GM21423 (cell line): ENCODE data around the gene FTSJ1.
"Not testable (repeated sequence)": the region's sequence is repeated elsewhere in the genome, so short reads cannot be mapped to it uniquely, and the experiment has no call there.

Experiments used
- ATAC-seq: cut with Tn5 transposase; IDR thresholded peaks from one replicate; pipeline ENCODE4 v1.9.1; 2021; ENCODE audit warnings: mild to moderate bottlenecking, moderate library complexity; ENCODE audit not compliant: unreplicated experiment

Gene FTSJ1

DNA sequence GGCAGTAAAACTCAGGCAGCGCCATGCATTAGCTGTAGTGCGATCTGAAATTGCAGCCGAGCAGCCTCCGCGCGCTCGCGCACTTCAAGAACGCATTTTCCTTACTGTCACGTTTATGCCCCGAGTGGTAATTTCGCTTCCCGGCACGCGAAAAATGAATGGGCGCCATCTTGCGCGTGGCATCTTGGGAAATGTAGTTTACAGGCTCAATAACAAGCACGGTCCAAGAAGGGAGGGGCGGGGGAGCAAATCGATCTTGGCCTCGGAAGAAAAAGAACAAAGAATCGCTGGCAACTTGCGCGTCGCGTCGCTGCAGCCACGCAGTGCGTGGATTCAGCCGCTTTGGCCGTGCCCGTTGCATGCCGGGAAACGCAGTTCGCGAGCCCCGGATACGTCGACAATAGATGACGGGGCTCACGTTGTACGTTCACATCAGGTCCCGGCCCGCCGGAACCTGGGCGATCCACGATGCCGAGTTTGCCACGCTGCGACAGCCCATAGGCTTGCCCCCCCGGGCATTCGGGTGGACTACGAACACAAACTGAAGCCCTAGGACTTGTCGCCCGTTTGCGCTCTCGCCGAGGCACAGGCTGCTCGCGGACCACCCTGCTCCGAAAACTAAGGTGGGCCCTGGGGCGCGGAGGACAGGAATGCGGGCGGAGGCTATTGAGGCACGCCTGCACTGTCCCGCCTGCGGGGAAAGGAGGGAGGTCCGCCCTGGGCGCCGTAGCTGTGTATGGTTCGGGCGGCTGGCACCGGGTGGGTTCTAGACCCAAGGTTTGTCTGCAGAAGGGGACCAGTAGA is at the start of gene FTSJ1:
Gene FTSJ1 (plus strand): TSS at position 426 of the 804 bp plus-strand sequence. CDS start 1,849 bp downstream, outside the sequence.
- ATAC-seq = peak; percentile 85

DNA sequence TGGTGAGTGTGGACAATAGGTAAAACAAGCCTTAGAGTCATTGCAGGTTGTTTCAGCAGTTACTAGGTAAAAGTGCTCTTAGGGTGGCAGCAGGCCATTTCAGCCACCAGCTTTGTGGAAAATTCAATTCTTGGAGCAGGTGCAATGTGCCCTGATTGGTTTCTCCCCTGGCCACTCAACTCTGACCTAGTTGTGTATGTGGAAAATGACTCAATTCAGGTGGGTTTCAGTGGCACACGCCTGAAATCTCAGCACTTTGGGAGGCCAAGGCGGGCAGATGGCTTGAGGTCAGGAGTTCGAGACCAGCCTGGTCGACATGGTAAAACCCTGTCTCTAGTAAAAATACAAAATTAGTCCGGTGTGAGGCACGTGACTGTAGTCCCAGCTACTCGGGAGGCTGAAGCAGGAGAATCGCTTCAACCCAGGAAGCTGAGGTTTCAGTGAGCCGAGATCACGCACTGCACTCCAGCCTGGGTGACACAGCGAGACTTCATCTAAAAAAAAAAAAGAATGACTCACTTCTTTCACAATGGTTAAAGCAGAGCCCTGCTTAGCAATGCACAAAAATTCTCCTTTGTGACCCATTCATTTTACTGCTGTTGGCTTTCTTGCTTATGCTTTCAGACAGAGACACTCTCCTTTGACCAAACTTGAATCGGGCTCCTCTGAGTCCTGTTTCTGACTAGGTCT is 48.8 kb upstream of the FTSJ1 start:
- ATAC-seq = not testable (repeated sequence)

GRCh38 chrX:48429606-48430005 is 46.4 kb upstream of the FTSJ1 start:
- ATAC-seq = not testable (repeated sequence)

GRCh38 chrX:48430166-48430565 is 45.8 kb upstream of the FTSJ1 start:
- ATAC-seq = not testable (repeated sequence)

DNA sequence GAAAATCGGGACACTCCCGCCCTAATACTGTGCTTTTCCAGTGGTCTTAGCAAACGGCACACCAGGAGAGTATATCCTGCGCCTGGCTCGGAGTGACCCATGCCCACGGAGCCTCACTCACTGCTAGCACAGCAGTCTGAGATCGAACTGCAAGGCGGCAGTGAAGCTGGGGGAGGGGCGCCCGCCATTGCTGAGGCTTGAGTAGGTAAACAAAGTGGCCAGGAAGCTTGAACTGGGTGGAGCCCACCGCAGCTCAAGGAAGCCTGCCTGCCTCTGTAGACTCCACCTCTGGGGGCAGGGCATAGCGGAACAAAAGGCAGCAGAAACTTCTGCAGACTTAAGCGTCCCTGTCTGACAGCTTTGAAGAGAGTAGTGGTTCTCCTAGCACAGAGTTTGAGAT is 42.3 kb upstream of the FTSJ1 start:
- ATAC-seq = not testable (repeated sequence)

DNA sequence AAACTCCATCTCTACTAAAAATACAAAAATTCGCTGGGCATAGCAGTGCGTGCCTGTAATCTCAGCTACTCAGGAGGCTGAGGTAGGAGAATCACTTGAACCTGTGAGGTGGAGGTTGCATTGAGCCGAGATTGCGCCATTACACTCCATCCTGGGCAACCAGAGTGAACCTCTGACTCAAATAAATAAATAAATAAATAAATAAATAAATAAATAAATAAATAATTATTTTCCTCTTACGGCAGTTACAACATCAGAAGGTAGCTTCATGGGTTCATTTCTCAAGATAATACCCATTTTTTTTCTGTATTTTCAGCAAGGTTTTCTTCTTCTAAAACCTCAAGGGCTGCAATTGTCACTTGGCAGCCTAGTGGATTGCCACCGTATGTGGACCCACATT is 28.8 kb upstream of the FTSJ1 start:
- ATAC-seq = not testable (repeated sequence)

DNA sequence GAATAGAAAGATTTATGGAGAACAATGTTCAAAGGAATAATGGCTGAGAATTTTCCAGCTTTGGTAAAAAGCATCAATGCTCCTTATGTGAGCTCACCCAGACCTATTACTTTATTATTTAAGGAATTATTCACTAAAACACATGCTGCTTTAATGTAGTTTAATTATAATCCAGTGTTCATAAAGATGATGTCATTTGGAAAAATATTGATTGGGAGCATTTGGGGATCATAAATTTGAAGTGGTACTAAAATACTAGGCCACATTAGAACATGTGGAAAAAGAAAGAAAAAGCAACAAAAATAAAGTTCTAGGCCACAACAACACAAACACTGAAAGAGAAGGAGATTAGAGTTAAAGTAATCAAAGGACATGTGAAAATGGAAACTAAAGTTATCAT is 25.9 kb upstream of the FTSJ1 start:
- no peak for ATAC-seq

GRCh38 chrX:48451708-48452107 is 24.3 kb upstream of the FTSJ1 start:
- ATAC-seq = no peak

DNA sequence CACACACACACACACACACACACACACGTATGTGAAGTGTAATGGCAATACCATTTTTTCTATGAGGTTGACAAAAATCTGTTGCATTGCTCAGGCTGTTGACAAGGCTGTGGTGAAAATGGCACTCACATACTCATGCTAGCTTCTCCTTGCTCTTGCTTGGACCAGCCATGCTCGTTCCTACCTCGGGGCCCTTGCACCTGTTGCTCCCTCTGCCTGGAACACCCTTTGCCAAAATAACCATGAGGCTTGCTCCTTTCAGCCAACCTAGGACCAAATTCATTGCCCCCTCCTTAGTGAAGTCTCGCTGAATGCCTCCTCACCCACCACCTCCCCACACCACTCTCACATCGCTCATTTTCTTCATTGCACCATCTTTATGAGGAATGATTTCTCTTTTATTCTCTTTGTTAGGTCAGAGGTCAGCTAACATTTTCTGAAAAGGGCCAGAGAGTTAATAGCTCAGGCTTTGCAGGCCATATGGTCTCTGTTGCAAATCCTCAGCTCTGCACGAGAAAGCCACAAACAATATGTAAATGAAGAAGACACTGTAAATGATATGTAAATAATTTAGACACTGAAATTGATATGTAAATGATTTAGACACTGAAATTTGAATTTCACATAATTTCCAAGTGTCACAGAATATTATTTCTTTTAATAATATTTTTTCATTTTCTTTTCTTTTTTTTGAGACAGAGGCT is 19.2 kb upstream of the FTSJ1 start:
- ATAC-seq = no peak

- no peak for ATAC-seq
Observed at GRCh38 chrX:48458711-48459110, 17.3 kb upstream of the FTSJ1 start.

DNA sequence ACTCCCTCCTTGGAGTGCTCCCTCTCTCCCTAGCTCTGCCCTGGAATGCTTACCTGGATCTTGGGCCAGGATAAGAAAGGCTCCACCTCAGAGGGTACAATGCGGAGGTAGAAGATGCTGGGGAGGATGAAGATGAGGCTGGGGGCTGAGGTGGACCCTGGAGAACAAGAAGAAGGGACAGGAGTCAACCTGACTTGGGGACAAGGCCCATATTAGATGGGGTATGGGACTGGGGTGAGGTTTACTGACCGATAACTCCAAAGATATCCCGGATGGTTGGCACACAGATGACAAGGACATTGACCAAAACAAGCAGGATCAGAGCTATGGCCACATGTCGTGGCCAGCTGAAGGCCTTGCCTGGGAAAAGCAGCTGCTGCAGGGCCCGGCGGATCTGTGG is 16.5 kb upstream of the FTSJ1 start:
- no peak for ATAC-seq

GRCh38 chrX:48460031-48460430 is 16.0 kb upstream of the FTSJ1 start:
- no peak for ATAC-seq

DNA sequence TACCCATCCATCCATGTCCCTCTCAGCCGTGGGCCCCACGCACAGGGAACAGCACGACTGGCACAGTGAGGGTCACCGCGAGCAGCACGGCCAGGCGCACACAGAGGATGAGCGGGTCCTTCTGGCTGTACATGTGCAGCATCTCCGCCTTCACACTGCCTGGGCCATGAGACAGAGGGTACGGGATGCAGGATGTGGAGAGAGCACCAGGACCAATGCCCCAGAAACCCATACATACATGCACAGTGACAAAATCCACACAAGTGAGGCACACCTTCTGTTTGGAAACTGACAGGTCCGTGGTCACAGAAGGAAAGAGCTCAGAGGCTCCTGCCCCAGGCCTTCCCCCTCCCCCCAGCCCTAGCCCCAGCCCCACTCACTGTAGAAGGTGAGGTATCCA is 15.4 kb upstream of the FTSJ1 start:
- ATAC-seq = no peak

GRCh38 chrX:48461830-48462229 is 14.2 kb upstream of the FTSJ1 start:
- no peak for ATAC-seq

DNA sequence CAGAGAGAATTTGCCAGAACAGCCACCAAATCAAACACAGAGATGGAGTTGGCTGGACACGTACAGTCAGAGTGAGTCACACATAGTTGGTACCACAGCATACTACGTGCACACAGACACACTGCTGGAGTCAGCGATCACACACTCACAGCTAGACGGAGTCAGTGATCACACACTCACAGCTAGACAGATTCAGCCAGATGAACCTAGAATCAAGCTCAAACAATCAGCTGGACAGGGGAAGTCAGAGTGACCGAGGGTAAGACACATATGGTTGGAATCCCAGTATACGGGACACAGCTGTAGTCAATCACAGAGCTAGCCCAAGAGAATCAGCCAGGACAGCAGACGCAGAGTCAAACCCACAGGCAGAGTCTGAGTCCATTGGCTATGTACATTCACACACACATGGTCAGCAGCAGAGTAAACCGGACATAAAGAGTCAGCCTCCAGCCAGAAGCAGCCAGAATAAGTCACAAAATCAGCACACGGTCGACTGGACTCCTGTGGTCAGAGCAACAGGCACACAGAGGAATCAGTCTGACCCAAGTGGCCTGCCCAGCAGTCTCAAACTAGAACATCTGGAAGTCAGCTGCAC is 10.6 kb upstream of the FTSJ1 start:
- no peak for ATAC-seq

DNA sequence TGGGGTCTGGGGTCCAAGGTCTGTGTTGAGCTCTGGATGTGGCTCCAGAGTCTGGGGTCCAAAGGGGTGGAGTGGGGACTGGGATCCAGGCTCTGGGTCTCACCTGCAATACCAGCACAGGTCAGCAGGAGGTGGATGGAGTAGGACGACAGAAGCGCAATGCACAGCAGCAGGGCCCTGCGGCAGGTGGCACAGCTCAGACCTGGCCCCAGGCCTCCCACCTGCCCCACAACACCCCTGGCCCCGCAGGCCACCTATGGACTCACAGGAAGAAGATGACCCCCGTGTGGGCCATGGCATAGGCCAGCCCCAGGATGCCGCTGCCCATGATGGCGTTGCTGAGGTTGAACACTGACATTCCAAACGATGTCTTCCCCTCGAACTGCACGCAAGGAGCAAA is 9.3 kb upstream of the FTSJ1 start:
- no peak for ATAC-seq

GRCh38 chrX:48467281-48467761 is 8.7 kb upstream of the FTSJ1 start:
- ATAC-seq = no peak

DNA sequence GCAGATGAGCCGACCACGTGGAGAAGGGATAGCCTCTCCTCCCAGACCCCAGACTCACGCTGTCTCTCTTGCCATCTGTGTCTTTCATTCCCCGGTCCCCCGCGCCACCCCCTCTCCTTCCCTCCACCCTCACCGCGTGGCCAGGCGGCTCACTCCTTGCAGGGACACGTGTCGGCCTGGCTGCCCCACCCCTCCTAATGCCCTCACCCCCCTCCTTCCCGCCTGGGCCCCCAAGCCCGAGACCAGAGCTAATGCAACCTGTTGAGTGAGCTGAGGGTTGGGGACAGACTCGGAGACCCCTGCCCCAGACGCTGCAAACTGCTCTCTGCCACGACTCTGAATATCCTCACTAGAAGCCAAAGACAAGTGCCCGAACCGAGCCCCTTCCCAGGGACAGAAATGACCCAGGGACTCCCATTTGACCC is 7.7 kb upstream of the FTSJ1 start:
- ATAC-seq = peak; percentile 57

DNA sequence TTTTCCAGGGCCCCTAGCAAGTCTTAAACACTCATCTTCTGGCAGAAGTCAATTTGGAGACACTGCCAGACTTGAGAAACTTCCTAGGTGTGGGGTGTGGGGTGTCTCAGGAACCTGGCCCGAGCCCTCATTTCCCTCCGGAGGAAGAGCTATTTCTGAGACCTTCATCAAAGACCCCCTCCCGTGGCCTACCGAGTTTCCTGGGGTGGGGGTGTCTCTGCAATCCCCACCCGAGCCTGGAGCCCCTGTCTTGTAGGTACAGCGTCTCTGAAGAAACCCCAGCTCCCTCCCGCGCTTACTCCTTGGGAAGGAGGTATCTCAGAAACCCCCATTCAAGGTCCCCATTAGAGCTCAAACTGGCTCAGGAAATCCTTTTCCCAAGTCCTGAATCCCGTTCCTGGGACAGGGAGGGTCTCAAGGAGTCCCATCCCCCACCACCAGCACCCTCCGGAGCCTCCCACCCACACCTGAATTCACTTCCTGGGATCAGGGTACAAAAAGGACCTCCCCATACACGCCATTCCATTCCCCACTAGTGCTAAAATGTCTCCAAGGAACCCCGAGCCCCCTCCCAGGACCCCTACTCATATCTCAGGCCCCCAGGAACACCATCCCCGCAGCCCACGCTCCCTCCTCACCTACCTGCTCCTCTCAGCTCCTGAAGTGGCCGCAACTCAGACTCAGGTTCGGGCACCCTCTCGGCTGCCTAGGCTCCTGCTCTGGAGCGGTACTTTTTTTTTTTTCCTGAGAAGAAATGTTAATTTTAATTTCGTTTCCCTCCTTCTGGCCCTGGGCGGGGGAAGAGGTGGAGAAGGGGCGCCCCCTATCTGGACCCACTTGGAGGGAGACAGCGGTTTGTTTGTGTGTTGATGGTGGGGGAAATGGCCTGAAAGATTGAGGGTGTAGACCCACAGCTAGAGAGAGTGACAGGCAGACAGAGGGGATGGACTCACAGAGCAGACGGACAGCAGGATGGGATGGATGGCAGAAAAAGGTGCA is 7.0 kb upstream of the FTSJ1 start:
- ATAC-seq = peak; percentile 65
